ENCODE results near the gene OSBPL2. TPM values are rescaled to one million over a fixed set of nuclear protein-coding genes. Genes with fewer than 3 reads are reported as not detected.

The OSBPL2 gene
- total and polyA plus RNA-seq, 2 donors (not counting 1 experiment from before 2014, with no cell fraction given) = 28.1 to 74.3 TPM

GRCh38 chr20:62282103-62282502 lies 43.8 kb downstream of the OSBPL2 start:
- Histone ChIP-seq H3K27me3 (replicated peaks in 1 of 4; ENCODE audit: control extremely low read depth in 1 of 4, control insufficient read depth in 3 of 4, insufficient read depth in 4 of 4, low read length in 3 of 4) (no peaks in the 10 kb centered on the region), H3K79me2 (ENCODE audit: control insufficient read depth, insufficient read depth, low read length) (no peaks in the 10 kb centered on the region), H4K20me1 (ENCODE audit: control insufficient read depth, insufficient read depth, low read length, poor library complexity, severe bottlenecking) (peaks cover 6% of the 10 kb centered on the region), H3K27ac (ENCODE audit: low read length in 2 of 2) (no peak overlapping the region), H3K9ac (ENCODE audit: low read length) (no peak overlapping the region), H3K36me3 (replicated peaks in 1 of 2; ENCODE audit: control extremely low read depth in 1 of 2, control insufficient read depth in 1 of 2, extremely low read depth in 1 of 2, insufficient read depth in 2 of 2, low read length in 1 of 2) (peaks cover 0 to 73% of the 10 kb centered on the region in 2 experiments), H2AFZ (ENCODE audit: insufficient read depth, low read depth, low read length, poor library complexity, severe bottlenecking) (no peak overlapping the region), H3K9me3 (ENCODE audit: control extremely low read depth in 1 of 3, control insufficient read depth in 2 of 3, insufficient read depth in 1 of 3, low read length in 2 of 3) (no peaks in the 10 kb centered on the region), H3K4me2 (replicated peaks; ENCODE audit: low read depth, low read length, poor library complexity, severe bottlenecking) (no peak overlapping the region), H3K4me3 (ENCODE audit: control extremely low read depth in 1 of 5, extremely low read depth in 1 of 5, insufficient read depth in 1 of 5, low read depth in 2 of 5, low read length in 4 of 5) (no peak overlapping the region), H3K4me1 (ENCODE audit: control insufficient read depth in 2 of 2, insufficient read depth in 2 of 2, low read length in 2 of 2) (no peaks in the 10 kb centered on the region)
- ChIA-PET CTCF (no interaction called here), POLR2A (no interaction called here)
- Mint-ChIP-seq H3K27me3 (no peaks in the 10 kb centered on the region), H3K4me1 (no peaks in the 10 kb centered on the region), H3K4me3 (no peak overlapping the region), H3K27ac (no peak overlapping the region), H3K9me3 (ENCODE audit: insufficient read depth) (no peaks in the 10 kb centered on the region)
- ATAC-seq (ENCODE audit: low read depth) (no peak), DNase-seq (no peak)
- no peak for TF ChIP-seq EZH2 (IDR thresholded peaks at IDR 0.05; ENCODE audit: borderline replicate concordance, insufficient read depth, low read depth, low read length, poor library complexity, severe bottlenecking)
- TF ChIP-seq, protein P1, sequence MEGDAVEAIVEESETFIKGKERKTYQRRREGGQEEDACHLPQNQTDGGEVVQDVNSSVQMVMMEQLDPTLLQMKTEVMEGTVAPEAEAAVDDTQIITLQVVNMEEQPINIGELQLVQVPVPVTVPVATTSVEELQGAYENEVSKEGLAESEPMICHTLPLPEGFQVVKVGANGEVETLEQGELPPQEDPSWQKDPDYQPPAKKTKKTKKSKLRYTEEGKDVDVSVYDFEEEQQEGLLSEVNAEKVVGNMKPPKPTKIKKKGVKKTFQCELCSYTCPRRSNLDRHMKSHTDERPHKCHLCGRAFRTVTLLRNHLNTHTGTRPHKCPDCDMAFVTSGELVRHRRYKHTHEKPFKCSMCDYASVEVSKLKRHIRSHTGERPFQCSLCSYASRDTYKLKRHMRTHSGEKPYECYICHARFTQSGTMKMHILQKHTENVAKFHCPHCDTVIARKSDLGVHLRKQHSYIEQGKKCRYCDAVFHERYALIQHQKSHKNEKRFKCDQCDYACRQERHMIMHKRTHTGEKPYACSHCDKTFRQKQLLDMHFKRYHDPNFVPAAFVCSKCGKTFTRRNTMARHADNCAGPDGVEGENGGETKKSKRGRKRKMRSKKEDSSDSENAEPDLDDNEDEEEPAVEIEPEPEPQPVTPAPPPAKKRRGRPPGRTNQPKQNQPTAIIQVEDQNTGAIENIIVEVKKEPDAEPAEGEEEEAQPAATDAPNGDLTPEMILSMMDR (IDR thresholded peaks at IDR 0.05) = no peak
- intact Hi-C loops (cut with micrococcal nuclease) = no loop called here
- WGBS (ENCODE audit: insufficient coverage) = 95% methylated on average over 4 of the region's 7 CpGs

- ChIA-PET CTCF (interaction anchor here (1.2 kb wide), 1 partner anchor 99 kb away, joined by 4 read pairs; no protein-coding TSS in a partner anchor), POLR2A (no interaction called here)
These were observed 44.7 kb downstream of the OSBPL2 start for GRCh38 chr20:62282877-62283503.

More at GRCh38 chr20:62282877-62283503, 44.7 kb downstream of the OSBPL2 start:
- Mint-ChIP-seq H3K27me3 (no peaks in the 10 kb centered on the region), H3K4me3 (no peak overlapping the region), H3K9me3 (ENCODE audit: insufficient read depth) (no peaks in the 10 kb centered on the region), H3K4me1 (no peaks in the 10 kb centered on the region), H3K27ac (no peak overlapping the region)
- TF ChIP-seq, protein P1 (IDR thresholded peaks at IDR 0.05) = no peak
- TF ChIP-seq EZH2 (IDR thresholded peaks at IDR 0.05; ENCODE audit: borderline replicate concordance, insufficient read depth, low read depth, low read length, poor library complexity, severe bottlenecking) = no peak
- no peaks in the 10 kb centered on the region for H3K4me1 ChIP-seq (ENCODE audit: control insufficient read depth in 2 of 2, insufficient read depth in 2 of 2, low read length in 2 of 2)
- no peaks in the 10 kb centered on the region for H3K9me3 ChIP-seq (ENCODE audit: control extremely low read depth in 1 of 3, control insufficient read depth in 2 of 3, insufficient read depth in 1 of 3, low read length in 2 of 3)
- H4K20me1 ChIP-seq (ENCODE audit: control insufficient read depth, insufficient read depth, low read length, poor library complexity, severe bottlenecking) = peaks cover 2% of the 10 kb centered on the region
- WGBS (ENCODE audit: insufficient coverage) = over 99% methylated on average over 12 of the region's 16 CpGs
- ATAC-seq (ENCODE audit: low read depth) (no peak), DNase-seq (no peak)
- peaks cover 0 to 70% of the 10 kb centered on the region in 2 experiments for H3K36me3 ChIP-seq (replicated peaks in 1 of 2; ENCODE audit: control extremely low read depth in 1 of 2, control insufficient read depth in 1 of 2, extremely low read depth in 1 of 2, insufficient read depth in 2 of 2, low read length in 1 of 2)
- no peaks in the 10 kb centered on the region for H3K79me2 ChIP-seq (ENCODE audit: control insufficient read depth, insufficient read depth, low read length)
- H2AFZ ChIP-seq (ENCODE audit: insufficient read depth, low read depth, low read length, poor library complexity, severe bottlenecking) = no peak overlapping the region
- intact Hi-C loops (cut with micrococcal nuclease) = no loop called here
- no peak overlapping the region for H3K27ac ChIP-seq (ENCODE audit: low read length in 2 of 2)
- H3K4me2 ChIP-seq (replicated peaks; ENCODE audit: low read depth, low read length, poor library complexity, severe bottlenecking) = no peak overlapping the region
- H3K4me3 ChIP-seq (ENCODE audit: control extremely low read depth in 1 of 5, extremely low read depth in 1 of 5, insufficient read depth in 1 of 5, low read depth in 2 of 5, low read length in 4 of 5) = no peak overlapping the region
- no peaks in the 10 kb centered on the region for H3K27me3 ChIP-seq (replicated peaks in 1 of 4; ENCODE audit: control extremely low read depth in 1 of 4, control insufficient read depth in 3 of 4, insufficient read depth in 4 of 4, low read length in 3 of 4)
- H3K9ac ChIP-seq (ENCODE audit: low read length) = no peak overlapping the region
